HepG2 (cell line): Measurements from ENCODE around the gene ZNF302. TPM values are rescaled to one million over a fixed set of nuclear protein-coding genes. Genes with fewer than 3 reads are reported as not detected.

Source experiments
- ADNP ChIP-seq: sonication (generic); formaldehyde crosslinking; IDR thresholded peaks from 2 replicates; pipeline ENCODE4 v1.4.0; 2020; ENCODE audit warnings: missing genetic modification reagents
- BORCS8-MEF2B ChIP-seq: sonication (generic); formaldehyde crosslinking; IDR thresholded peaks from 2 replicates; pipeline ENCODE4 v1.8.0; 2022; ENCODE audit warnings: mild to moderate bottlenecking, missing genetic modification reagents
- DMAP1 ChIP-seq: IDR thresholded peaks from 2 replicates; pipeline ENCODE4 v1.6.1; 2016
- GLMP ChIP-seq: sonication (generic); formaldehyde crosslinking; IDR thresholded peaks from 2 replicates; pipeline ENCODE4 v1.9.0; 2021; ENCODE audit warnings: missing genetic modification reagents, mild to moderate bottlenecking, borderline replicate concordance
- HOXA9 ChIP-seq: sonication (generic); formaldehyde crosslinking; IDR thresholded peaks from 2 replicates; pipeline ENCODE4 v1.8.1; 2022; ENCODE audit warnings: missing genetic modification reagents, mild to moderate bottlenecking, moderate library complexity, borderline replicate concordance
- KDM5B ChIP-seq: sonication (generic); formaldehyde crosslinking; IDR thresholded peaks from 2 replicates; pipeline ENCODE4 v1.4.0; 2020; ENCODE audit warnings: missing genetic modification reagents, mild to moderate bottlenecking, borderline replicate concordance
- MEIS1 ChIP-seq: sonication (generic); formaldehyde crosslinking; IDR thresholded peaks from 2 replicates; pipeline ENCODE4 v1.9.0; 2021; ENCODE audit warnings: mild to moderate bottlenecking, missing genetic modification reagents, moderate library complexity, borderline replicate concordance
- MXD1 ChIP-seq: sonication (generic); formaldehyde crosslinking; IDR thresholded peaks from 2 replicates; pipeline ENCODE4 v1.4.0; 2020; ENCODE audit warnings: mild to moderate bottlenecking, missing genetic modification reagents
- SNAPC4 ChIP-seq: sonication (generic); formaldehyde crosslinking; IDR thresholded peaks from 2 replicates; pipeline ENCODE4 v1.4.0; 2020; ENCODE audit warnings: mild to moderate bottlenecking, missing genetic modification reagents
- SP2 ChIP-seq: sonication (generic); formaldehyde crosslinking; IDR thresholded peaks from 2 replicates; pipeline ENCODE4 v1.5.1; 2020; ENCODE audit warnings: mild to moderate bottlenecking, missing genetic modification reagents
- SP4 ChIP-seq: sonication (generic); formaldehyde crosslinking; IDR thresholded peaks from 2 replicates; pipeline ENCODE4 v1.8.1; 2023; ENCODE audit warnings: mild to moderate bottlenecking, missing genetic modification reagents
- ZNF20 ChIP-seq: sonication (generic); formaldehyde crosslinking; IDR thresholded peaks from 2 replicates; pipeline ENCODE4 v1.4.0; 2020; ENCODE audit warnings: mild to moderate bottlenecking, moderate library complexity, missing genetic modification reagents
- ZNF564 ChIP-seq: sonication (generic); formaldehyde crosslinking; IDR thresholded peaks from 2 replicates; pipeline ENCODE4 v1.8.1; 2023; ENCODE audit warnings: mild to moderate bottlenecking, missing genetic modification reagents
- ZNF652 ChIP-seq: IDR thresholded peaks from 2 replicates; pipeline ENCODE4 v1.6.1; 2016; ENCODE audit warnings: low read depth, borderline replicate concordance
- polyA plus RNA-seq, 8 experiments: library from polyadenylated mRNA; depleted of rRNA in 3 of 8; stranded (reverse) in 7 of 8; unstranded in 1 of 8; fragments of >200 nt; fragmentation: Illumina TruSeq in 4 of 8; extraction: Trizol in 4 of 8; gene quantifications; 2 replicates each; pipeline versions ENCODE4 v1.2.1 to v1.2.3, GENCODE V29; 2011 to 2016; ENCODE audit warnings: low read depth in 4 of 8, missing spikeins in 1 of 8, mixed read lengths in 1 of 8; ENCODE audit not compliant: insufficient read depth in 1 of 8
- total RNA-seq, 5 experiments: library from RNA; depleted of rRNA; stranded (reverse); fragments of >200 nt; fragmentation: Illumina TruSeq; extraction: Trizol; gene quantifications; 2 replicates each; pipeline ENCODE4 v1.2.3, GENCODE V29; 2016; ENCODE audit warnings: low read depth in 1 of 5
- TF ChIP-seq, protein P1 (sequence below): sonication (generic); formaldehyde crosslinking; IDR thresholded peaks from 2 replicates; pipeline ENCODE4 v1.4.0; 2020; ENCODE audit warnings: missing genetic modification reagents
- TF ChIP-seq, protein P2 (sequence below), 2 experiments: IDR thresholded peaks; 2 replicates each; pipeline ENCODE4 v1.6.1; 2011 to 2012; ENCODE audit warnings: low read length in 2 of 2, borderline replicate concordance in 1 of 2, low read depth in 1 of 2, mild to moderate bottlenecking in 1 of 2, moderate library complexity in 1 of 2

The ZNF302 gene
- total and polyA plus RNA-seq, 2 of the 13 experiments (the other 11 are each of a cell fraction or from before 2014, with no cell fraction given), result not detected

GRCh38 chr19:34733746-34734536, 56.5 kb downstream of the ZNF302 start, which contains the start of gene ZNF181 (continued):
- 0 out of 2 replicates have a peak, but pooled peaks have one; percentile 31 for TF ChIP-seq SNAPC4 (CRISPR knock-in tag)
- TF ChIP-seq KDM5B (CRISPR knock-in tag), result peak; percentile 18; the same call in 1 of the 2 replicates
- TF ChIP-seq, protein P1, sequence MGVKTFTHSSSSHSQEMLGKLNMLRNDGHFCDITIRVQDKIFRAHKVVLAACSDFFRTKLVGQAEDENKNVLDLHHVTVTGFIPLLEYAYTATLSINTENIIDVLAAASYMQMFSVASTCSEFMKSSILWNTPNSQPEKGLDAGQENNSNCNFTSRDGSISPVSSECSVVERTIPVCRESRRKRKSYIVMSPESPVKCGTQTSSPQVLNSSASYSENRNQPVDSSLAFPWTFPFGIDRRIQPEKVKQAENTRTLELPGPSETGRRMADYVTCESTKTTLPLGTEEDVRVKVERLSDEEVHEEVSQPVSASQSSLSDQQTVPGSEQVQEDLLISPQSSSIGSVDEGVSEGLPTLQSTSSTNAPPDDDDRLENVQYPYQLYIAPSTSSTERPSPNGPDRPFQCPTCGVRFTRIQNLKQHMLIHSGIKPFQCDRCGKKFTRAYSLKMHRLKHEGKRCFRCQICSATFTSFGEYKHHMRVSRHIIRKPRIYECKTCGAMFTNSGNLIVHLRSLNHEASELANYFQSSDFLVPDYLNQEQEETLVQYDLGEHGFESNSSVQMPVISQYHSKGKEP (CRISPR knock-in tag), result 0 out of 2 replicates have a peak, but pooled peaks have one; percentile 62
- TF ChIP-seq GLMP, result no peak
- TF ChIP-seq, protein P2, sequence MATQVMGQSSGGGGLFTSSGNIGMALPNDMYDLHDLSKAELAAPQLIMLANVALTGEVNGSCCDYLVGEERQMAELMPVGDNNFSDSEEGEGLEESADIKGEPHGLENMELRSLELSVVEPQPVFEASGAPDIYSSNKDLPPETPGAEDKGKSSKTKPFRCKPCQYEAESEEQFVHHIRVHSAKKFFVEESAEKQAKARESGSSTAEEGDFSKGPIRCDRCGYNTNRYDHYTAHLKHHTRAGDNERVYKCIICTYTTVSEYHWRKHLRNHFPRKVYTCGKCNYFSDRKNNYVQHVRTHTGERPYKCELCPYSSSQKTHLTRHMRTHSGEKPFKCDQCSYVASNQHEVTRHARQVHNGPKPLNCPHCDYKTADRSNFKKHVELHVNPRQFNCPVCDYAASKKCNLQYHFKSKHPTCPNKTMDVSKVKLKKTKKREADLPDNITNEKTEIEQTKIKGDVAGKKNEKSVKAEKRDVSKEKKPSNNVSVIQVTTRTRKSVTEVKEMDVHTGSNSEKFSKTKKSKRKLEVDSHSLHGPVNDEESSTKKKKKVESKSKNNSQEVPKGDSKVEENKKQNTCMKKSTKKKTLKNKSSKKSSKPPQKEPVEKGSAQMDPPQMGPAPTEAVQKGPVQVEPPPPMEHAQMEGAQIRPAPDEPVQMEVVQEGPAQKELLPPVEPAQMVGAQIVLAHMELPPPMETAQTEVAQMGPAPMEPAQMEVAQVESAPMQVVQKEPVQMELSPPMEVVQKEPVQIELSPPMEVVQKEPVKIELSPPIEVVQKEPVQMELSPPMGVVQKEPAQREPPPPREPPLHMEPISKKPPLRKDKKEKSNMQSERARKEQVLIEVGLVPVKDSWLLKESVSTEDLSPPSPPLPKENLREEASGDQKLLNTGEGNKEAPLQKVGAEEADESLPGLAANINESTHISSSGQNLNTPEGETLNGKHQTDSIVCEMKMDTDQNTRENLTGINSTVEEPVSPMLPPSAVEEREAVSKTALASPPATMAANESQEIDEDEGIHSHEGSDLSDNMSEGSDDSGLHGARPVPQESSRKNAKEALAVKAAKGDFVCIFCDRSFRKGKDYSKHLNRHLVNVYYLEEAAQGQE (IDR thresholded peaks at IDR 0.05; ENCODE audit: borderline replicate concordance in 1 of 2, low read depth in 1 of 2, low read length in 2 of 2), result peak in 1 of 2 experiments; percentile 47; a peak in 1 of 4 replicates
- TF ChIP-seq BORCS8-MEF2B (CRISPR knock-in tag), result 0 out of 2 replicates have a peak, but pooled peaks have one; percentile 23
- TF ChIP-seq DMAP1, result peak; percentile 85
- no peak for TF ChIP-seq MEIS1 (CRISPR knock-in tag)
- no peak for TF ChIP-seq ADNP (CRISPR knock-in tag)
- TF ChIP-seq HOXA9 (CRISPR knock-in tag), result no peak
- no peak for TF ChIP-seq ZNF652
- peak; percentile 28; the same call in 1 of the 2 replicates for TF ChIP-seq ZNF564 (CRISPR knock-in tag)
- peak; percentile 70 for TF ChIP-seq MXD1 (CRISPR knock-in tag)
- no peak for TF ChIP-seq ZNF20 (CRISPR knock-in tag)
- TF ChIP-seq SP2 (CRISPR knock-in tag), result no peak
- TF ChIP-seq SP4 (CRISPR knock-in tag), result no peak; the same call in 1 of the 2 replicates
